SK-N-MC (cell line): ENCODE results near the gene TMEM50B.

Experiments used
- EZH2 ChIP-seq: fragments of 200-600 bp; sonication (generic); IDR thresholded peaks from one replicate; pipeline ENCODE4 v1.6.1; 2017; ENCODE audit warnings: antibody characterized with exemption
- POLR2AphosphoS5 ChIP-seq: IDR thresholded peaks from 2 replicates; pipeline ENCODE4 v1.6.1; 2012; ENCODE audit warnings: mild to moderate bottlenecking, low read depth, low read length, borderline replicate concordance

DNA sequence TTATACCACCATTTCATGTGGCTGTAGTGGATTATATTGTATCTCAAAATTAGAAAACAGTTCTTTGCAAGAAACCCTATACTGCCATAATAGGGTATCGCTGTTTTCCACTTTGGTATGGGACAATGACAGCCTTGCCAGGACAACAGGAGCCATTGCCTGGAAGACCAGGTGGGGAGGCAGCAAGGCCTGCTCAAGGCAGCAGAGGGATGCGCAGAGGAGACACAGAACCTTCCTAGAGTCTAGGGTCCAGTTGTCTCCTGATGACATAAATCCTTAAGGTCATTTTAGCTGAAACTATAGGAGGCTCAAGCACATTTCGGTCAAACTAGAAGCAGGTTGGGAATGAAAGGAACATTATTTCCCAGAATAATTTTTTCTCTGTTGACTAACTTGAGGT is 48.9 kb downstream of the TMEM50B start:
- no peak for TF ChIP-seq EZH2
- no peak for TF ChIP-seq POLR2AphosphoS5
